Mucosa of stomach (tissue), 1 donor: Measurements from ENCODE around the gene GNAT2.

Experiments
- H3K27me3 ChIP-seq: one replicate; pipeline ENCODE4 v1.7.0; 2013; ENCODE audit warnings: mild to moderate bottlenecking, low read length; ENCODE audit not compliant: control insufficient read depth, insufficient read depth
- H3K36me3 ChIP-seq: one replicate; pipeline ENCODE4 v1.7.0; 2013; ENCODE audit warnings: low read length; ENCODE audit not compliant: control insufficient read depth, insufficient read depth
- H3K4me1 ChIP-seq: one replicate; pipeline ENCODE4 v1.7.0; 2013; ENCODE audit warnings: mild to moderate bottlenecking, low read length; ENCODE audit not compliant: control insufficient read depth, insufficient read depth
- H3K4me3 ChIP-seq: one replicate; pipeline ENCODE4 v1.7.0; 2013; ENCODE audit warnings: low read length
- H3K9ac ChIP-seq: one replicate; pipeline ENCODE4 v1.7.0; 2013; ENCODE audit warnings: mild to moderate bottlenecking, low read length, moderate library complexity
- H3K9me3 ChIP-seq: one replicate; pipeline ENCODE4 v1.7.0; 2013; ENCODE audit warnings: mild to moderate bottlenecking, low read length, moderate library complexity; ENCODE audit not compliant: control insufficient read depth
- donor health status: Pancreatic carcinoma.

The GNAT2 gene

DNA sequence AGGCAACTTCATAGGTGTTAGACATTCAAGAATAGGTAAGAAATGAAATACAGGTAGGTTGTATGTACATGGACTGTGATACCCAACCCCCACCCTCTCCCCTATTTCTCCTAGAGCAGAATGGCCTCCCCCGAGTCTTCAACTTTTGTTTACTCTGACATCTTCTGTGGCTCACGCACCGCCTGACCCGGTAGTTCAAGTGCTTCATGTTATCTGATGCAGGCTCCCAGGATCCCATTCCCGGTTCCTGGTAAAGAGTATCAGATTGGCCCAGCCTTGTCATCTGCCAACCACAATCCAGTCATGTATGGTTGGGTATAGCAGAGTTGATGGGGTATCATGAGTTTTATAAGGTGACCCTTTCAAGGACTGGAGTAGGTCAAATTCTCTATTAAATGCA lies 61.9 kb downstream of the GNAT2 start:
- H3K27me3 ChIP-seq = no peaks in the 10 kb centered on the region
- H3K36me3 ChIP-seq = no peaks in the 10 kb centered on the region
- H3K9me3 ChIP-seq = no peaks in the 10 kb centered on the region
- no peaks in the 10 kb centered on the region for H3K4me1 ChIP-seq
- no peak overlapping the region for H3K4me3 ChIP-seq
- no peak overlapping the region for H3K9ac ChIP-seq

DNA sequence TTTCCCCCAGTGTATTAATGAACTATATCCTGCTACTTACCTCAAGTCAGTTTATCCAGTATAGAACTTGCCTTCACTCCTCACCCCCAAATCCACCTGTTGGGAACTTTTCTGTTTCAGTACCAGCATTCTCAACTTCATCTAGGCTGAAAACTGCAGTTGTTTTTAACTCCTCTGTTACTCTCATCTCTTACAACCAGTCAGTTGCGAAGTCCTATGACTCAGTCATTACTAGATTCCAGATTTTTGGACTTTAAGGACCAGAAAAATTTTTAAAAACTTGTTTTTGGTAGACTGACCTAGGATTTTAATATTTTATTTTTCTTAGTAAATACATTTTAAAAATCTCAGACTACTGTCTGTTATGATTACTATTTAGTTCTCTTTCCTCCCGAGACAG lies 62.9 kb downstream of the GNAT2 start:
- no peaks in the 10 kb centered on the region for H3K9me3 ChIP-seq
- no peak overlapping the region for H3K4me3 ChIP-seq
- no peak overlapping the region for H3K9ac ChIP-seq
- no peaks in the 10 kb centered on the region for H3K36me3 ChIP-seq
- H3K27me3 ChIP-seq = no peaks in the 10 kb centered on the region
- no peaks in the 10 kb centered on the region for H3K4me1 ChIP-seq
